H54 (cell line): Measurements from ENCODE around the gene ORM2.

Source experiments
- DNase-seq: peaks from one replicate; pipeline ENCODE4 v3.0.0; 2011; ENCODE audit warnings: low spot score, mixed read lengths; ENCODE audit not compliant: insufficient read length
- FAIRE-seq: peaks from 3 replicates; lab custom pipeline; 2011; peaks lifted over from hg19 to GRCh38; lab: Jason Lieb, UNC
- POLR2A ChIP-seq: IDR thresholded peaks from 2 replicates; pipeline ENCODE4 v1.6.1; 2011; ENCODE audit warnings: low read depth, mild to moderate bottlenecking, low read length

ORM2 gene

DNA sequence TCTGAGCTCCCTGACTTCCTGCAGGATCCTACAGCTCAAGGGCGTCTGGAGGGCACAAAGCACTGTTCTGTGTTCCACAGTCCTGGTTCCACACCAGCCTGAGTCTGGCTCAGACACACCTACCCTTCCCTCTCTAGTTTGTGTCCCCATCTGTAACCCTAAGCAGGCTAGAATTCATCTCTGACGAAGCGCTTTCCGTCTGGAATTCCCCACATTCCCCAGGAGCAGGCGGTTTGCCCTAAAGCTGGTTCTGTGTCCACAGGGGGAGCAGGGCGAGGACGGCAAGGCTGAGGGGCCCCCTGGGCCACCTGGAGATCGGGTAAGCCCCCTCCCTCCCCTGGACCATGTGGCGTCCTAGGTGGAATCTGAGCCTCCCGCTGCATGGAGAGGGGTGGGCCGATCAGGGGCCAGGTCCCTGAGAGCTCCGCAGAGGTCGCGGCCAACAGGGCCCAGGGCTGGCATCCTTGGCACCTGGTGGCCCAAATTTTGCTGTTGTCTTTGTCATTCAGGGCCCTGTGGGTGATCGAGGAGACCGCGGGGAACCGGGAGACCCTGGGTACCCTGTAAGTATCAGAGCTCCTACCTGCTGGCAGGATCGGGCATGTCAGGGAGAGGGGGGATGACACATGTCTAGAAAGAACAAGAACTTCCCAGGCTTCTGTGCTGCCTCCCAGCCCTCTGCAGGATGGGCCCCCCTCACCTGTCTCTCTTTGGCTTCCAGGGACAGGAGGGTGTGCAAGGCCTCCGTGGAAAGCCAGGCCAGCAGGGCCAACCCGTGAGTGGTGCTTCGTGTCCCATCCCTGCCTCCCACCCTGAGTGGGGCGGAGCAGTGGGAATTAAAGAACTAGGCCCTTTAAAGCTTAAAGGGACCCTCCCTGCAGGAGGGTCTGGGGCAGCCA lies 41.2 kb upstream of the ORM2 start:
- peak; percentile 94 for FAIRE-seq
- peak; percentile 54 for DNase-seq

DNA sequence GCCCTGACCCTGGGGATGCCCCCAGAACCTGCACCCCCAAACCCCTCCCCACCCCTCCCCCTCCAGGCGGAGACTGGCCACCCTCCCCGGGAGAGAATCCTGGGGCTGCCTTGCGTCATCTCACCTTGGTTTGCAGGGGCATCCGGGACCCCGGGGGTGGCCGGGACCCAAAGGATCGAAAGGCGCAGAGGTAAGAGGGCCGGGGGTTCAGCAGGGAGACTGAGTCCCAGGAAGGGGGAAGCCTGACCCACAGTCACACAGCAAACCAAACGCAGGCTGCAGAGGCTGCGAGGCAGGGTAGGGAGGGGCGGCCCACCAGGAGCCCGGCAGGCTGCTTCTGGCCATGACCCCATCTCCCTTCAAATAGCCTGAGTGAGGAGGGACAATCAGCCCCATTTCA lies 40.6 kb upstream of the ORM2 start:
- DNase-seq (no peak), FAIRE-seq (no peak)
- no peak for TF ChIP-seq POLR2A

More for the DNA sequence above, 41.2 kb upstream of the ORM2 start:
- no peak for TF ChIP-seq POLR2A

DNA sequence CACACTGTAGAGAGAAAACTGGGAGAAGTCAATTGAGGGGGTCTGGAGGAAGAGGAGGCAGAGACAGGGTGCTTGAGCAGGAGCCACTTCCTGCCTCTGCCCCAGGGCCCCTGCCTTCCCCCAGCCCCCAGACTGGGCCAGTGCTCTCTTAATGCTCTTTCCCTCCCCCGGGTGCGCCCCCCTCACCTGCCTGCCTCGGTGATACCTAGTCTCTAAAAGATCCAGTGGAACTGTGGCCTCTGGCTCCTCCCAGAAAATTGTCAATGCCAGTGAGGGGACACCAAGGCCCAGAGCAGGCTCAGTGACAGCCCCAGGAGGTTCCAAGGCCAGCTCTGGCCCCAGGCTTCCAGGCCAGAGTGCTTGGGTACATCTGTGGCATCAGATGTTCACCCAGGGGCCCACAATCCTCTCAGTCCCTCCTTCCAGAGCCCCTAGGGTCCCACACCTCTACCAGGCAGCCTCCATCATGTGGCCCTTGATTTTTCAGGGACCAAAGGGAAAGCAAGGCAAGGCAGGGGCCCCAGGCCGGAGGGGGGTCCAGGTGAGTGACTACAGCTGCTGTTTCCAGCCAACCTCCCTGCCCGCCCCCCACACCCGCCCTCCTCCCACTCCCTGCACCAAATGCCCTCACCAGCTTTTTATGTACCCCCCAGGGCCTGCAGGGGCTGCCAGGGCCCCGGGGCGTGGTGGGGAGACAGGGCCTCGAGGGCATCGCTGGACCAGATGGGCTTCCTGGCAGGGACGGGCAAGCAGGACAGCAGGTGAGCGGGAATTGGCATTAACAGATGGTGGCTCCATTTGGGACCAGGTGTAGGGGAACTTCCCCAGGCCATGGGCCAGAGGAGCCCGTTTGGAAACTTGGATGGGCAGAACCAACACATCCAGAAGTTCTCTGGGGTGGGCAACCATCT lies 39.8 kb upstream of the ORM2 start:
- TF ChIP-seq POLR2A = no peak
- DNase-seq (no peak), FAIRE-seq (no peak)

GRCh38 chr9:114290561-114290986 lies 39.1 kb upstream of the ORM2 start:
- DNase-seq (no peak), FAIRE-seq (no peak)
- no peak for TF ChIP-seq POLR2A

DNA sequence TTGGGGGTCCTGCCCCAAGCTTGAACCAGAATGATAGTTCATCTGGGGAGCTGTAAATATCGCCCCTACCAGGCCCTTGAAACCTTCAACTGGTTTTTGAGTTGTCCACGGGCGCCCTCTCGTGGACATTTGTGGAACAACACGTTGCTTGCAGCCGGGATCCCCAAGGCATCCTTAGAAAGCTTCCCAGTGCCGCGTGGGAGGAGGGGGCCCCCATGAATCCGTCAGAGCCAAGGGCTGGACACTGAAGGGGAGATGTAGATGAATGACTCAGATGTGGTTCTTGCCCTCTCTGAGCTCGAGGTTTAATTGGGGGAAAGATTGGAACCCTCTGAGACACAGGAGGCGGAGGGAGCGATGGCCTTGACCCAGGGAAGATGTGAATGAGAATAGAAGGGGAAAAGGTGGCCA lies 38.6 kb upstream of the ORM2 start:
- DNase-seq (no peak), FAIRE-seq (peak; percentile 95)

GRCh38 chr9:114291886-114292590 lies 37.6 kb upstream of the ORM2 start:
- no peak for TF ChIP-seq POLR2A
- DNase-seq = no peak
- no peak for FAIRE-seq

More for the DNA sequence above, 38.6 kb upstream of the ORM2 start:
- TF ChIP-seq POLR2A = no peak

GRCh38 chr9:114294664-114295063 lies 35.0 kb upstream of the ORM2 start:
- FAIRE-seq = no peak
- TF ChIP-seq POLR2A = no peak
- DNase-seq = no peak

- FAIRE-seq (no peak), DNase-seq (no peak)
- no peak for TF ChIP-seq POLR2A
These were observed 33.3 kb upstream of the ORM2 start for GRCh38 chr9:114296338-114296737.

- no peak for TF ChIP-seq POLR2A
- no peak for FAIRE-seq
- DNase-seq = no peak
These were observed 30.1 kb upstream of the ORM2 start for GRCh38 chr9:114299286-114300152.

- DNase-seq (no peak), FAIRE-seq (no peak)
- no peak for TF ChIP-seq POLR2A
These were observed 29.4 kb upstream of the ORM2 start for GRCh38 chr9:114300153-114300845.

- DNase-seq (no peak), FAIRE-seq (no peak)
- no peak for TF ChIP-seq POLR2A
These were observed 28.5 kb upstream of the ORM2 start for GRCh38 chr9:114300846-114301797.
